Astrocyte (in vitro differentiated cells and primary cell): ENCODE data around the gene FBP1. TPM values are rescaled to one million over a fixed set of nuclear protein-coding genes. Genes with fewer than 3 reads are reported as not detected.

ENCODE experiments used
- DNase-seq: peaks from one replicate; pipeline ENCODE4 v3.0.0-alpha.2; 2010; ENCODE audit warnings: low read depth
- FAIRE-seq: peaks from 2 replicates; lab custom pipeline; 2011; peaks lifted over from hg19 to GRCh38; lab: Jason Lieb, UNC
- H2AFZ ChIP-seq: 2 replicates; pipeline ENCODE4 v1.6.0; 2012; ENCODE audit warnings: low read depth, low read length, inconsistent platforms
- H3K27ac ChIP-seq: 2 replicates; pipeline ENCODE4 v1.5.1; 2011; ENCODE audit warnings: low read depth, low read length, inconsistent platforms
- H3K27me3 ChIP-seq: 2 replicates; pipeline ENCODE4 v1.6.0; 2011; ENCODE audit warnings: low read length, inconsistent platforms; ENCODE audit not compliant: insufficient read depth
- H3K36me3 ChIP-seq: 2 replicates; pipeline ENCODE4 v1.5.1; 2011; ENCODE audit warnings: low read length, inconsistent platforms; ENCODE audit not compliant: insufficient read depth
- H3K4me1 ChIP-seq: 2 replicates; pipeline ENCODE4 v1.5.1; 2011; ENCODE audit warnings: low read length, inconsistent platforms; ENCODE audit not compliant: insufficient read depth
- H3K4me2 ChIP-seq: 2 replicates; pipeline ENCODE4 v1.6.0; 2012; ENCODE audit warnings: low read length, inconsistent platforms
- H3K4me3 ChIP-seq: 2 replicates; pipeline ENCODE4 v1.5.1; 2011; ENCODE audit warnings: low read depth, mild to moderate bottlenecking, low read length, inconsistent platforms; ENCODE audit not compliant: insufficient read depth
- H3K79me2 ChIP-seq: 2 replicates; pipeline ENCODE4 v1.6.0; 2012; ENCODE audit warnings: mild to moderate bottlenecking, low read length, inconsistent platforms; ENCODE audit not compliant: insufficient read depth
- H3K9ac ChIP-seq: 2 replicates; pipeline ENCODE4 v1.6.0; 2012; ENCODE audit warnings: mild to moderate bottlenecking, low read length, inconsistent platforms
- H3K9me3 ChIP-seq: 2 replicates; pipeline ENCODE4 v1.5.1; 2012; ENCODE audit warnings: low read depth, mild to moderate bottlenecking, low read length, inconsistent platforms; ENCODE audit not compliant: insufficient read depth
- H4K20me1 ChIP-seq: 2 replicates; pipeline ENCODE4 v1.6.0; 2012; ENCODE audit warnings: low read length, inconsistent platforms; ENCODE audit not compliant: insufficient read depth
- H3K27ac Mint-ChIP-seq: one replicate; pipeline ENCODE4 v1.8.0; 2021; ENCODE audit warnings: mild to moderate bottlenecking, mixed read lengths; ENCODE audit not compliant: unreplicated experiment
- H3K27me3 Mint-ChIP-seq: one replicate; pipeline ENCODE4 v1.8.0; 2021; ENCODE audit warnings: low read depth, mixed read lengths; ENCODE audit not compliant: unreplicated experiment
- H3K36me3 Mint-ChIP-seq: one replicate; pipeline ENCODE4 v1.8.0; 2021; ENCODE audit warnings: low read depth, mixed read lengths; ENCODE audit not compliant: unreplicated experiment
- H3K4me1 Mint-ChIP-seq: one replicate; pipeline ENCODE4 v1.8.0; 2021; ENCODE audit warnings: low read depth, mixed read lengths; ENCODE audit not compliant: unreplicated experiment
- H3K4me3 Mint-ChIP-seq: one replicate; pipeline ENCODE4 v1.8.0; 2021; ENCODE audit warnings: mild to moderate bottlenecking, moderate library complexity, mixed read lengths; ENCODE audit not compliant: unreplicated experiment
- H3K9me3 Mint-ChIP-seq: one replicate; pipeline ENCODE4 v1.8.0; 2021; ENCODE audit warnings: mild to moderate bottlenecking, mixed read lengths; ENCODE audit not compliant: unreplicated experiment
- EZH2 ChIP-seq: IDR thresholded peaks from 2 replicates; pipeline ENCODE4 v1.6.1; 2012; ENCODE audit warnings: mild to moderate bottlenecking, low read length, inconsistent platforms; ENCODE audit not compliant: insufficient read depth
- total RNA-seq: library from RNA; stranded (reverse); gene quantifications from 2 replicates; pipeline ENCODE4 v1.2.1, GENCODE V29; 2021
- TF ChIP-seq, protein P1 (sequence below): IDR thresholded peaks from 2 replicates; pipeline ENCODE4 v1.5.1; 2011; ENCODE audit warnings: low read depth, mild to moderate bottlenecking, inconsistent platforms, low read length, moderate library complexity; ENCODE audit not compliant: insufficient read depth

Gene FBP1
- total RNA-seq, 1 donor from 2014 or later, result 0.25 TPM

DNA sequence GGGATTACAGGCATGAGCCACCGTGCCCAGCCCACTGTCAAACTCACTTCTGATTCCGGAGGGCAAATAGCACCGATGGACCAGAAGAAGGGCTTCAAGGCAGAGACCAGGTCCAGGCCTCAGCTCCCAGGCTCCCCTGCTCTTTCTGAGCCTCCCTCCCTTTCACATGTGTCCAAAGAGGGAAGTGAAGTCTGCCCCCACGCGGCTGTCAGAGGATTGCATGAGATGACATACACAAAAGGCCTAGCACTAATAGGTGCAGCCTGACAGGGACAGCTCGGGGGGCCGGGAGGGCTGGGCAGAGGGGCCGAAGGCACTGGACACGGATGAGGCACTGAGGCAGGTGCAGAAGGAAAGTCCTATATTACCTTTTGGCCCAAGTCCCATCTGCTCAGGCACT is 16.1 kb downstream of the FBP1 start:
- no peak overlapping the region for H3K4me3 ChIP-seq
- DNase-seq, result no peak
- H3K9ac ChIP-seq, result no peak overlapping the region
- no peaks in the 10 kb centered on the region for H3K4me1 Mint-ChIP-seq
- peaks cover under 1% of the 10 kb centered on the region for H3K27me3 ChIP-seq
- no peak overlapping the region for H3K4me2 ChIP-seq
- TF ChIP-seq EZH2, result no peak
- TF ChIP-seq, protein P1, sequence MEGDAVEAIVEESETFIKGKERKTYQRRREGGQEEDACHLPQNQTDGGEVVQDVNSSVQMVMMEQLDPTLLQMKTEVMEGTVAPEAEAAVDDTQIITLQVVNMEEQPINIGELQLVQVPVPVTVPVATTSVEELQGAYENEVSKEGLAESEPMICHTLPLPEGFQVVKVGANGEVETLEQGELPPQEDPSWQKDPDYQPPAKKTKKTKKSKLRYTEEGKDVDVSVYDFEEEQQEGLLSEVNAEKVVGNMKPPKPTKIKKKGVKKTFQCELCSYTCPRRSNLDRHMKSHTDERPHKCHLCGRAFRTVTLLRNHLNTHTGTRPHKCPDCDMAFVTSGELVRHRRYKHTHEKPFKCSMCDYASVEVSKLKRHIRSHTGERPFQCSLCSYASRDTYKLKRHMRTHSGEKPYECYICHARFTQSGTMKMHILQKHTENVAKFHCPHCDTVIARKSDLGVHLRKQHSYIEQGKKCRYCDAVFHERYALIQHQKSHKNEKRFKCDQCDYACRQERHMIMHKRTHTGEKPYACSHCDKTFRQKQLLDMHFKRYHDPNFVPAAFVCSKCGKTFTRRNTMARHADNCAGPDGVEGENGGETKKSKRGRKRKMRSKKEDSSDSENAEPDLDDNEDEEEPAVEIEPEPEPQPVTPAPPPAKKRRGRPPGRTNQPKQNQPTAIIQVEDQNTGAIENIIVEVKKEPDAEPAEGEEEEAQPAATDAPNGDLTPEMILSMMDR, result no peak
- no peaks in the 10 kb centered on the region for H3K36me3 Mint-ChIP-seq
- FAIRE-seq, result no peak
- no peak overlapping the region for H3K27ac Mint-ChIP-seq
- no peaks in the 10 kb centered on the region for H3K9me3 ChIP-seq
- no peaks in the 10 kb centered on the region for H3K4me1 ChIP-seq
- H3K27ac ChIP-seq, result no peak overlapping the region
- no peaks in the 10 kb centered on the region for H3K79me2 ChIP-seq
- H2AFZ ChIP-seq, result no peak overlapping the region
- H4K20me1 ChIP-seq, result no peaks in the 10 kb centered on the region
- no peak overlapping the region for H3K4me3 Mint-ChIP-seq
- H3K36me3 ChIP-seq, result no peaks in the 10 kb centered on the region
- peaks cover 23% of the 10 kb centered on the region for H3K27me3 Mint-ChIP-seq
- H3K9me3 Mint-ChIP-seq, result no peaks in the 10 kb centered on the region

DNA sequence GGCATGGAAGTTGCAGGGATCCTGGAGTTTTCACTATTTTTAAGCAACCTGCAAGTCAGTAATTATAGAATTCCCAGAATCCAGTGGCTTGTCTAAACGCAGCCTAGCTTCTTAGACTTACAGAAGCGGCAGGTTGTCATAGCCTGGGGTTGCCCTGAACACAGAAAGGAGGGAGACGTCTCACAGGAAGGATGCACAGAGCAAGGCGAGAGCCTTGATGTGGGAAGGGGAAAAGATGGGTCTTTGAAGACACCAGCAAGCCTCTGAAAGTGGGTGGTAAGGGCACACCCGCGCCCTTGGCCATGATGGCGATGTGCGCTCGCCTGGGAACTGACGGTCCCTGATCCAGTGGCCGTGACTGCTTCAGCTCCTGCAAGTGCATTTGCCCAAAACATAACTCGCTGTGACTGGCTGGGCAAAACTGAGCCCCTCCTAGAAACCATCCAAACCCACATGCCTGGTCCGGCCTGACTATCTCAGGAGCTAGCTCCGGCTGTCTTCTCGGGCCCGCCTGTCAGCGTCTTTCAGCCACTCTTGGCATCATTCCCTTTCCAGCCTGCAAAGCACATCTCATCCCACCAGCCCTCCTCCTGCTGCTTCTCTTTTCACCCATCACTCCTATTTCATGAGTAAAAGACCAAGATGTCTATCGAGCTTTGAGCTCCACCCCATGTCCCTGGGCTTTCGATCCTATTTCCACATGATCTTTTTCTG is 17.1 kb downstream of the FBP1 start:
- peak overlapping the region; percentile 26 for H3K27ac Mint-ChIP-seq
- no peak overlapping the region for H2AFZ ChIP-seq
- no peak for FAIRE-seq

More for the DNA sequence above, 17.1 kb downstream of the FBP1 start:
- Histone ChIP-seq H3K27ac (no peak overlapping the region), H3K4me2 (no peak overlapping the region), H3K9ac (no peak overlapping the region), H3K36me3 (no peaks in the 10 kb centered on the region), H3K4me3 (no peak overlapping the region), H3K27me3 (no peaks in the 10 kb centered on the region), H4K20me1 (no peaks in the 10 kb centered on the region), H3K79me2 (no peaks in the 10 kb centered on the region), H3K4me1 (no peaks in the 10 kb centered on the region), H3K9me3 (no peaks in the 10 kb centered on the region)
- Mint-ChIP-seq H3K4me3 (no peak overlapping the region), H3K9me3 (no peaks in the 10 kb centered on the region), H3K4me1 (no peaks in the 10 kb centered on the region), H3K27me3 (peaks cover 23% of the 10 kb centered on the region), H3K36me3 (no peaks in the 10 kb centered on the region)
- no peak for TF ChIP-seq EZH2
- TF ChIP-seq, protein P1, result no peak
- DNase-seq, result no peak
